HS-27A (cell line): Measurements from ENCODE around the gene DIS3L.
"Not testable (repeated sequence)": the region's sequence is repeated elsewhere in the genome, so short reads cannot be mapped to it uniquely, and the experiment has no call there.

Experiments used
- DNase-seq: peaks from one replicate; pipeline ENCODE4 v3.0.0-alpha.2; 2012; ENCODE audit warnings: low read depth, missing footprints

DIS3L gene

GRCh38 chr15:66310786-66311185 is 17.4 kb downstream of the DIS3L start:
- no peak for DNase-seq

- no peak for DNase-seq
Observed at GRCh38 chr15:66312144-66312543, 18.8 kb downstream of the DIS3L start.

DNA sequence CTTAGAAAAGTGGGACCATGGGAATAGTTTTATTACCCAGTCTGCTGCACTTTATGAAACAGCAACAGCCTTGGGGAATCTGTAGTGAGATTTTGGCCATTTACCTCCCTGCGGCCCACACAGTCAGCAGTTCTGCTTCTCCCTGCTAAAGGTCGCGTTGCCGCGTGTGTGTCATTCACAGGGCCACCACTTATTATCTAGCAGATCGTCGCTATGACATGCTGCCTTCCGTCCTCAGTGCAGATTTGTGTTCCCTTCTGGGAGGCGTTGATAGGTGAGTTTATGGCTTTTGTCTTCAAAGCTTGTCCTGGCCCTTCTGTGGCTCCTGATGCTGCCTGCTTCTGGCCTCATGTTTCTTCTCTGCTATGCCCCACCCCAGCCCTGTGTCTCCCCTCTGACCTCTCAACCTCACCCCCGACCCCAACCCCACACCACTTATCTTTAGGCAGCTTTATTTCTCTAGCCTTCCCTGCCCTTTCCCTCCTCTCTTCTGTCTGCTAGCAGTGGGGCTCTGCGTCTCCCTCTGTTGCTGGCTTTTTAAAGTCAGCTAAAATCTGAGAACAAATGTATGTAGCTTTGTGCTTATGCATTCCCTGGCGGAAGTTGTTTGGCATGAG is 30.1 kb downstream of the DIS3L start:
- DNase-seq = no peak

GRCh38 chr15:66326051-66326450 is 32.7 kb downstream of the DIS3L start:
- no peak for DNase-seq

GRCh38 chr15:66327736-66328135 is 34.4 kb downstream of the DIS3L start:
- DNase-seq = no peak

GRCh38 chr15:66328771-66329170 is 35.4 kb downstream of the DIS3L start:
- DNase-seq = no peak

- DNase-seq = not testable (repeated sequence)
Observed at GRCh38 chr15:66348530-66348929, 55.2 kb downstream of the DIS3L start.

DNA sequence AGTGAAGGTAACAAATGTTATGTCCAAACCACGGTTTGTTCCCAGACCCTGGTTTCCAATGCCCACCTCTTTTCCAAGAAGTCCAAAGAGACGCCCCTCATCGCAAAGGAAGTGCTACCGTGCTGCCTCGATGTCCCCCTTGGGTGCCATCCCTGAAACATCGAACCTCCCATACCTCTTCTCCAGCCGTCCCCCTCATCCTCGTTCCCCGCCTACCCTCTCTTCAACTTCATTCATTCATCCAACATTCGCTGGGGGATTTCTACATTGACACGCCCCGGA is 62.6 kb downstream of the DIS3L start:
- DNase-seq = no peak

DNA sequence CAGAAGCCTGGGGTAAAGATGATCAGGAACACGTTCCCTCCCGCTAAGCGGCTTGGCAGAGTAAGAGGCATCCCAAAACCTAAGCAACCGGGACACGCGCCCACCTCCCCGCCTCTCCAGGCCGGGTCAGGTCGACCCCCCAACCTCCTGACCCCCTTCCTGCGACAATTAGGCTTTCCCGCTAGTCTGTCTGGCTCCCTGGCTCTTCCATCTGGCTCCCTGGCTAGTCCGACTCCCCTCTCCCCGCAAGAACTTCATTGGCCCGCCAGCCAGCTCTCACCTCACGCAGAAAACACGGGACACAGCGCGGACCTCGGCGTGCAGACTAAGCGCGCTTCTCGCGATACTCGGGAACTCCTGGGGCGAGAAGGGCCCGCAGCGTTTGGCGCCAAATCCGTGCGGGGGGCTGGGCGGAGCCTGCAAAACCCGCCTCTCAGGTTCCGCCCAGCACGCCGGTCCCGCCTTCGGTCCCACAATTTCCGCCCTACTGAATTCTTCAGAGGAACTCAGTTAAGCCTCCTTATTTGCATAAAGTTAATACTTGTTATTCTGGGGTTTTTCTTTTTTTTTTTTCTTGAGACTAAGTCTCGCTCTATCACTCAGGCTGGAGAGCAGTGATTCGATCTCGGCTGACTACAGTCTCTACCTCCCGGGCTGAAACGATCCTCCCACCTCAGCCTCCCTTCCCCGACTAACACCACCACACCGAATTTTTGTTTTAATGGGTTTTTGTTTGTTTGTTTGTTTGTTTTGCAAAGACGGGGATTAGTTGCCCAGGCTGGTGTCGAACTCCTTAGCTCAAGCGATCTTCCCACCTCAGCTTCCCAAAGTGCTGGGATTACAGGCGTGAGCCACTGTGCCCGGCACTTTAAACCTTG is 63.2 kb downstream of the DIS3L start, which contains the start of gene TIPIN:
TIPIN (minus strand) TSS at position 327 of the 878 bp plus-strand sequence. CDS start 3,738 bp downstream, outside the sequence.
- DNase-seq = peak; percentile 97

- no peak for DNase-seq
Observed at GRCh38 chr15:66359740-66360139, 66.4 kb downstream of the DIS3L start.

GRCh38 chr15:66361745-66362460 is 68.5 kb downstream of the DIS3L start:
- DNase-seq = not testable (repeated sequence)

DNA sequence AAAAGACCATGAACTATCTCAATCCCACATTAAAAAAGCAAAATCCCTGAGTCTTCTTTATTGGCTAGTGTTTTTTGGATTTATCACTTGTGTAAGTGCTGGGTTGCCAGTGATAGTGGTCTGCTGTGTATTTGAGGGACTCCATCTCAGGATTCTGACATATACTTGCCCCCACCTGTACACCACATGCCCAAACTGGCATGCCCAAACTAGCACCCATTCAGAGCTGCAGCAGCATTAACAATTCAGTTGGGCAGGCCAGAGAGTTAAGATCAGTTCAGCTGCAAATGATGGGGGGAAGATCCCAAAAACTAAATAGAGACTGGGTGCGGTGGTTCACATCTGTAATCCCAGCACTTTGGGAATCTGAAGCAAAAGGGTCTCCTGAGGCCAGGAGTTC is 69.4 kb downstream of the DIS3L start:
- DNase-seq = no peak

DNA sequence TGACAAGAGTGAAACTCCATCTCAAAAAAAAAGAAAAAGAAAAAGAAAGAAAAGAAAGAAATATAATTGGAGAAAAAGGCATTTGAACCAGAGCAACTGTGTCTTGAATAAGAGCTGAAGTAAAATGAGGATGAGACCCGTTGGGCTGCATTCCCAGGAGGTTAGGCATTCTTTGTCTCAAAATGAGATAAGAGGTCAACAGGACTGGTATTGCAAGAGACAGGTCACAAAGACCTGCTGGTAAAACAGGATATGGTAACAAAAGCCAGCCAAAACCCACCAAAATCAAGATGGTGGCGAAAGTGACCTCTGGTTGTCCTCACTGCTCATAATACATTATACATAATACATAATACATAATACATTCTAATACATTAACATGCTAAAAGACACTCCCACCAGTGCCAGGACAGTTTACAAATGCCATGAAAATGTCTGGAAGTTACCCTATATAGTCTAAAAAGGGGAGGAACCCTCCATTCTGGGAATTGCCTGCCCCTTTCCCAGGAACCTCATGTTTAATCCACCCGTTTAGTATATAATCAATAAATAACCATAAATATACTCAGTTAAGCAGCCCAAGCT is 71.7 kb downstream of the DIS3L start:
- DNase-seq = no peak

DNA sequence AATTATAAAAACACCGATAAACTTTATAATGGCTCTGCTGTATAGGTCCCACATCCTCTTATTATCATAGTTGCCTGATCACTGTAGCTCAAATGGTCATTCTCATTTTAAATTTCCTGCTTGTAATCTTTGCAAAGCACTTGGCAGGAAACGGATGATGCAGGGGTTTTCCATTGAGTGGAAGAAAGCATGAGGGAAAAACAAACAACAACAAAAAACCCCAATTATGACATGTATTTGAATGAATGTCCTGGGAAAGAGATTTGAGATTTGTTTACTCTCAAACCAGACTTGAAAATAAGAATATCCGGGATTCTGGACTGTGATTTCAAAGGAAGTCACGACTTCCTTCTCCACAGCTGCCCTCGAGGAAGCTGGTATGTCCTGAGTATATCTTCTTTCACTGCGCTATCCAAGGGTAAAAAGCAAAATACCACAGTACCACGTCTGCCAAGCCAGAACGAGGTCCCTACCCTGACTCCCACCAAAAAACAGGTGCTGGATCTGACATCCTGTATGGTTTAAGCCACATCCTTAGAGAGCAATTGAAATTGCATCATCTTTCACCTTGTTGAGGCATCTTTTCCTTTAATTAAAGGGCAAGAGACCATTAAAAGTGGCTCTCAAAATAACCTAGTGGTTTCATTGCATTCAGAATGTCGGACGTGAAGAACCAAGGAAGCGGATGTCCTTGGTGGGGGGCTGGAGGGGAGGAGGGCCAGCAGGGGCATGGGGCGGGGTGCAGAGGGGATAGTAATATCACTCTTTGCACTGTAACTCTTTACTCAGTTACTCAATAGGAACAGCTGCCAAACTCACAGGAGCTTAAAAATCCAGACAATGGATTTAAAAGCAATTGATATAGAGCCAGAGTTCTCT is 76.6 kb downstream of the DIS3L start:
- no peak for DNase-seq

DNA sequence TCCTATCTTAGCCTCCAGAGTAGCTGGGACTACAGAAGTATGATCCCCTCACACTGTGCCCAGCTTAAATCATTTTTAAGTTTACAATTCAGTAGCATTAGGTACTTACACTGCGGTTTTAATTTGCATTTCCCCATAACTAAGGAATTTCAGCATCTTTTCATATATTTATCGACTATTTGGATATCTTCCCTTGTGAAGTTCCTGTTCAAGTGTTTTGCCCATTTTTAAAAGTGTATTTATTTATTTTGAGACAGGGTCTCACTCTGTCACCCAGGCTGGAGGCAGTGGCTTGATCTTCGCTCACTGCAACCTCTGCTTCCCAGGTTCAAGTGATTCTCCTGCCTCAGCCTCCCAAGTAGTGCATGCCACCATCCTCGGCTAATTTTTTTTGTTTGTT is 80.8 kb downstream of the DIS3L start:
- no peak for DNase-seq

DNA sequence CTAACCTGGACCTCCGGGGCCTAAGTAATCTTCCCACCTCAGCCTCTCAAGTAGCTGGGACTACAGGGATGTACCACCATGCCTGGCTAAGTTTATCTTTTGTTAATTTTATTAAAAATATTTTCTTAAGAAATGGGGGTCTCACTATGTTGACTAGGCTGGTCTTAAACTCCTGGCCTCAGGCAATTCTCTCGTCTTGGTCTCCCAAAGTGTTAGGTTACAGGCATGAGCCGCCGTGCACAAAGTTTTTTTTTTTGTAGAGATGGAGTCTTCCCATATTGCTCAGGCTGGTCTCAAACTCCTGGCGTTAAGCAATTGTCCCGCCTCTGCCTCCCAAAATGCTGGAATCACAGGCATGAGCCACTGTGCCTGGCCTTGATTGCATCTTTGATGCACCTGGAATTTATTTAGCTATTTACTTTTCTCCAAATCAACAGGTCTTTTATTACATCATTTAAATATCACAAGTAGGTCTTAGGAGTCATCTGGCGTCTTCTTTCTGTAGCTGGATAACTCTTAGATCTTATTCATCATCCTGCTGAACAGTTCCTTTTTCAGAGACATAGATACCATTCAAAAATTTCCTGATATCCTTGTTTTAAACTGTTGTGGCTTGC is 85.6 kb downstream of the DIS3L start:
- no peak for DNase-seq

DNA sequence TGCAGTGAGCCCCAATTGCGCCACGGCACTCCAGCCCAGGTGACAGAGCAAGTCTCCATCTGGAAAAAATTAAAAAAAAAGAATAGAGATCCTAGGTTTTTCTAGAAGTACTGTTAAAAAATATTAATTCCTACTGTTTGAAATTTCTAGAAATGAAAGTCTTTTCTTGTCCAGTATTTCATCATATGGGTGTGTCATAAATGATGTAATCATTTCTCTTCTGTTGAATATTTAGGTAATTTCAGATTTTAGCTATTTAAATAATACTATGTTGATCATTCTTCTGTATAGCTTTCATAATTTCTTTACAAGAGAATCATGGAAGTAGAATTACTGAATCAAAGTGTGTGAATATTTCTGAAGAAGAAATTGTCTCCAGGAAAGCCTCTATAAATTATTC is 88.0 kb downstream of the DIS3L start:
- not testable (repeated sequence) for DNase-seq
